ENCODE results near the gene RBM33. TPM values are rescaled to one million over a fixed set of nuclear protein-coding genes. Genes with fewer than 3 reads are reported as not detected.
"Not testable (repeated sequence)": the region's sequence is repeated elsewhere in the genome, so short reads cannot be mapped to it uniquely, and the experiment has no call there.

RBM33 gene
- total and polyA plus RNA-seq, 10 donors, result 9.7 to 109 (median 90.0) TPM

DNA sequence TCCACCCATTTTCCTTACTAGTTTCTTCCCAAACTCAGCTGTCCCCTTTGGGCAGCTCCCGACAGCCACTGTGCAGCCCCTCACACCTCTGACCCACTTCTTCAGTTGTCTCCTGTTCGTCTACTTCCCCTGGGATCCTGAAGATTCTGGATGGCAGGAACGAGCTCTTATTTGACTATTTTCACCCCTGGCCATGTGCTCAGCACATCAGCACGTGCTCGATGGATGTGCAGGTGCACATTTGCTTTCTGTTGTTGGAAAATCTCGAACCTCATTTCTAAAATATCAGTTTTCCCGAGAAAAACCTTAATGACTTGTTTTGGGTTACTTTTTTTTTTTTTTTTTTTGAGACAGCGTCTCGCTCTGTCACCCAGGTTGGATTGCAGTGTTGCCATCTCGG lies 31.8 kb upstream of the RBM33 start:
- Histone ChIP-seq H3K27ac (no peak overlapping the region), H3K9me3 (peaks cover 0 to 3% (median 0%) of the 10 kb centered on the region in 8 donors), H3K36me3 (no peaks in the 10 kb centered on the region), H3K4me3 (no peak overlapping the region), H3K27me3 (replicated peaks in 1 of 7) (peaks cover 0 to 3% (median 0%) of the 10 kb centered on the region in 7 donors), H3K4me1 (peaks cover 0 to 4% (median 0%) of the 10 kb centered on the region in 6 donors)
- WGBS, 5 donors, result 80 to 84% (median 83%) methylated on average over 10 of the region's 10 CpGs
- DNase-seq, result peak; percentile 47
- intact Hi-C loops (cut with DNase I; ENCODE audit: low total_unique reads), result no loop called here
- TF ChIP-seq POLR2AphosphoS5 (IDR thresholded peaks at IDR 0.05), result no peak

DNA sequence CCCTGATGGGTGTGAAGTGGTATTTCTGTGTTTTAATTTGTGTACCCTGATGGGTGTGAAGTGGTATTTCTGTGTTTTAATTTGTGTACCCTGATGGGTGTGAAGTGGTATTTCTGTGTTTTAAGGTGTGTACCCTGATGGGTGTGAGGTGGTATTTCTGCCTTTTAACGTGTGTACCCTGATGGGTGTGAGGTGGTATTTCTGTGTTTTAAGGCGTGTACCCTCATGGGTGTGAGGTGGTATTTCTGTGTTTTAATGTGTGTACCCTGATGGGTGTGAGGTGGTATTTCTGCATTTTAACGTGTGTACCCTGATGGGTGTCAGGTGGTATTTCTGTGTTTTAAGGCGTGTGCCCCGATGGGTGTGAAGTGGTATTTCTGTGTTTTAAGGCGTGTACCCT lies 29.4 kb upstream of the RBM33 start:
- 90 to 98% (median 93%) methylated on average over 6 of the region's 6 CpGs for WGBS, 5 donors
- H3K36me3 ChIP-seq; DNase-seq; H3K27ac ChIP-seq; H3K9me3 ChIP-seq; intact Hi-C loops (cut with DNase I; ENCODE audit: low total_unique reads); H3K4me1 ChIP-seq; H3K27me3 ChIP-seq (replicated peaks in 1 of 7); H3K4me3 ChIP-seq: not testable (repeated sequence)

DNA sequence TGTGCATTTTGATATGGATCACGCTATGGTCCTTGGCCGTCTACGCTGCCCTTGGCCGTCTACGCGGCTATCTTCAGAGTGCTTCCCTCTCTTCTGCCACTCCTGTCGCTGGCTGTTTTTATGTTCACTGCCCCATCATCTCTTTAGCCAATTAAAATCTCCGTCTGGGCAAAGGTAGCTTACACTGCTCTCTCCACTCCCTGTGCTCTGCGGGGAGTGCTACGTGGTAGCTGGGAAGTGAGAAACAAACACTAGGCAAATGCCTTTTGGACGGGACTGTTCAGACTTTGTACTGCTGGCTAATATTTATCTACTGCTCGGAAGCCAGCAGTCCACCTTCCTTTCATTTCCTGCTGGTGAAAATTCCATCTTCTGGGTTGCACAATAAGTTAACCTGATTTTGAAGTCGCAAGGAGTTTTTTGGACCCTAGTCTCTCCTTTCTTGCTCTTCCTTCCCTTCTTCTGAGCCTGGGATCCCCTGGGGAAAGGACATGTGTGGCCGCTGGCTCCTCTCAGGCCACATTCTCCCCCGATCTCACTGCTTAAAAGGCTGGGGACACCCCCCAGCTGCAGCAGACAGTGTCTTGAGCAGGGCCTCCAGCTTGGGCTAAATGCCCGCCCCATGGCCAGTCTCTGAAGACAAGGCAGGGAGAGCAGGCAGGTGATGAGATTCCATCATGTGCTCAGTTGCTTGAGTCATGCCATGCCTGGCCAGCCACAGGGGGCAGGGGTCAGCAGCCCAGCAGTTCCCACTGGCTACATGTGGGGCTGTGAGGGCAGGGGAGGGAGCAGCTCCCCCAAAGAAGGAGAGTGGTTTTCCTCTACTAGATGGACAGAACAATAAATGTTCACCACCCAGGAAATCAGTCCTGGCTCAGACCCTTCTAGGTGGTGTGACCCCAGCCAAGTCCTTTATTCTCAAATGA lies 25.5 kb upstream of the RBM33 start:
- H3K4me1 ChIP-seq, result no peaks in the 10 kb centered on the region
- no peak overlapping the region for H3K4me3 ChIP-seq
- peak; percentile 43 for DNase-seq
- no peak overlapping the region for H3K27ac ChIP-seq
- H3K36me3 ChIP-seq, result no peaks in the 10 kb centered on the region
- H3K9me3 ChIP-seq, result peaks cover 0 to 3% (median 0%) of the 10 kb centered on the region in 8 donors
- TF ChIP-seq POLR2A (IDR thresholded peaks at IDR 0.05) (no peak), POLR2AphosphoS5 (IDR thresholded peaks at IDR 0.05) (no peak)
- TF ChIP-seq, protein P1, sequence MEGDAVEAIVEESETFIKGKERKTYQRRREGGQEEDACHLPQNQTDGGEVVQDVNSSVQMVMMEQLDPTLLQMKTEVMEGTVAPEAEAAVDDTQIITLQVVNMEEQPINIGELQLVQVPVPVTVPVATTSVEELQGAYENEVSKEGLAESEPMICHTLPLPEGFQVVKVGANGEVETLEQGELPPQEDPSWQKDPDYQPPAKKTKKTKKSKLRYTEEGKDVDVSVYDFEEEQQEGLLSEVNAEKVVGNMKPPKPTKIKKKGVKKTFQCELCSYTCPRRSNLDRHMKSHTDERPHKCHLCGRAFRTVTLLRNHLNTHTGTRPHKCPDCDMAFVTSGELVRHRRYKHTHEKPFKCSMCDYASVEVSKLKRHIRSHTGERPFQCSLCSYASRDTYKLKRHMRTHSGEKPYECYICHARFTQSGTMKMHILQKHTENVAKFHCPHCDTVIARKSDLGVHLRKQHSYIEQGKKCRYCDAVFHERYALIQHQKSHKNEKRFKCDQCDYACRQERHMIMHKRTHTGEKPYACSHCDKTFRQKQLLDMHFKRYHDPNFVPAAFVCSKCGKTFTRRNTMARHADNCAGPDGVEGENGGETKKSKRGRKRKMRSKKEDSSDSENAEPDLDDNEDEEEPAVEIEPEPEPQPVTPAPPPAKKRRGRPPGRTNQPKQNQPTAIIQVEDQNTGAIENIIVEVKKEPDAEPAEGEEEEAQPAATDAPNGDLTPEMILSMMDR (IDR thresholded peaks at IDR 0.05 in 8 of 11, conservative IDR thresholded peaks at IDR 0.05 in 3 of 11), result no peak
- 81 to 88% (median 85%) methylated on average over 16 of the region's 16 CpGs for WGBS, 5 donors
- H3K27me3 ChIP-seq (replicated peaks in 1 of 7), result peaks cover 0 to 3% (median 0%) of the 10 kb centered on the region in 7 donors
- intact Hi-C loops (cut with DNase I; ENCODE audit: low total_unique reads), result no loop called here

DNA sequence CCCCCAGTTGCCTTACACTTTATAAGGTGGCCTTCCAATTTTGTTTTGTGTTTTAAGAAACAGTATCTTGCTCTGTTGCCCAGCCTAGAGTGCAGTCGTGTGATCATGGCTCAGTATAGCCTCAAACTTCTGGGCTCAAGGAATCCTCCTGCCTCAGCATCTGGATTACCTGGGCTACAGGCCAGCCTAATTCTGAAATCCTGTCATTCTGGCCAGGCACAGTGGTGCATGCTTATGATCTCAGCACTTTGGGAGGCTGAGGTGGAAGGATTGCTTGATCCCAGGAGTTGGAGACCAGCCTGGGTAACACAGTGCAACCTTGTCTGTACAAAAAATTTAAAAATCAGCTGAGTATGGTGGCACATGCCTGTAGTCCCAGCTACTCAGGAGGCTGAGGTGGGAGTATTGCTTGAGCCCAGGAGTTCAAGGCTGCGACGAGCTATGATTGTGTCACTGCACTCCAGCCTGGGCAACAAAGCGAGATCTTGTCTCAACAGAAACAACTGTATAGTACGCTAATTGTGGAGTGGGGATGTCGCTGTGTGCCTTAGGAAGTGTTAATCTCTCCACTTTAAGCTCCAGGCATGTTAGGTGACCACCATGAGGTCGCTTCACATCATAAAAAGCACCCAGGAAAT lies 24.7 kb upstream of the RBM33 start:
- intact Hi-C loops (cut with DNase I; ENCODE audit: low total_unique reads), result loop anchor here (10.0 kb wide), 1 partner anchor 55 kb away; no protein-coding TSS in a partner anchor
- H3K36me3 ChIP-seq, result no peaks in the 10 kb centered on the region
- peaks cover 0 to 3% (median 0%) of the 10 kb centered on the region in 7 donors for H3K27me3 ChIP-seq (replicated peaks in 1 of 7)
- H3K4me3 ChIP-seq, result no peak overlapping the region
- peaks cover 0 to 3% (median 0%) of the 10 kb centered on the region in 8 donors for H3K9me3 ChIP-seq
- H3K27ac ChIP-seq, result no peak overlapping the region
- TF ChIP-seq POLR2AphosphoS5 (IDR thresholded peaks at IDR 0.05) (no peak), POLR2A (IDR thresholded peaks at IDR 0.05) (no peak)
- TF ChIP-seq, protein P1 (IDR thresholded peaks at IDR 0.05 in 8 of 11, conservative IDR thresholded peaks at IDR 0.05 in 3 of 11), result no peak
- DNase-seq, result no peak
- WGBS, 5 donors, result 84 to 90% (median 86%) methylated on average over 7 of the region's 7 CpGs
- H3K4me1 ChIP-seq, result no peaks in the 10 kb centered on the region

DNA sequence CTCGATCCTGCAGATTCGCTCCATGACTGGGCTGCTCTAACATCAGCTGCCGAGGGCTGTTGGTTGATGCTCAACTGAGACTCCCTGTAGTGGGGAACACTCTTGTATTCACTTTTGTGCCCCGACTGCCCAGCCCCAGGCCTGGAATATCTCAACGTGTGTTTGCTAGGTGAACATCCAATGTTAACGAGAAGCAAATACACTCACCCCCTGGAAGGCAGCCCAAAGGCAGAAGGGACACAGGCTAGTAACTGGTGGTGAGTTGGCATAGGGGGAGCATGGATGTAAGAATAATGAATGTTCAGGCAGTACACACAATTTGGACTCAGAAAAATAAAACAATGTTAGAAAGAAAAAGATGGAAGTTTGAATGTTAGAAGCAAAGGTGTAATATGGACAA lies 24.0 kb upstream of the RBM33 start:
- TF ChIP-seq POLR2AphosphoS5 (IDR thresholded peaks at IDR 0.05) (no peak), POLR2A (IDR thresholded peaks at IDR 0.05) (no peak)
- TF ChIP-seq, protein P1 (IDR thresholded peaks at IDR 0.05 in 8 of 11, conservative IDR thresholded peaks at IDR 0.05 in 3 of 11), result no peak
- no peak overlapping the region for H3K4me3 ChIP-seq
- intact Hi-C loops (cut with DNase I; ENCODE audit: low total_unique reads), result loop anchor here (10.0 kb wide), 1 partner anchor 56 kb away; no protein-coding TSS in a partner anchor
- H3K9me3 ChIP-seq, result peaks cover 0 to 5% (median 2%) of the 10 kb centered on the region in 8 donors
- H3K27me3 ChIP-seq (replicated peaks in 1 of 7), result peaks cover 0 to 3% (median 0%) of the 10 kb centered on the region in 7 donors
- H3K27ac ChIP-seq, result no peak overlapping the region
- no peaks in the 10 kb centered on the region for H3K4me1 ChIP-seq
- WGBS, 5 donors, result 82 to 90% (median 89%) methylated on average over 6 of the region's 6 CpGs
- no peaks in the 10 kb centered on the region for H3K36me3 ChIP-seq
- no peak for DNase-seq
